ENCODE results near the gene TSPAN16.

- TF ChIP-seq POLR2A (IDR thresholded peaks at IDR 0.05) = no peak
- TF ChIP-seq, protein P1, sequence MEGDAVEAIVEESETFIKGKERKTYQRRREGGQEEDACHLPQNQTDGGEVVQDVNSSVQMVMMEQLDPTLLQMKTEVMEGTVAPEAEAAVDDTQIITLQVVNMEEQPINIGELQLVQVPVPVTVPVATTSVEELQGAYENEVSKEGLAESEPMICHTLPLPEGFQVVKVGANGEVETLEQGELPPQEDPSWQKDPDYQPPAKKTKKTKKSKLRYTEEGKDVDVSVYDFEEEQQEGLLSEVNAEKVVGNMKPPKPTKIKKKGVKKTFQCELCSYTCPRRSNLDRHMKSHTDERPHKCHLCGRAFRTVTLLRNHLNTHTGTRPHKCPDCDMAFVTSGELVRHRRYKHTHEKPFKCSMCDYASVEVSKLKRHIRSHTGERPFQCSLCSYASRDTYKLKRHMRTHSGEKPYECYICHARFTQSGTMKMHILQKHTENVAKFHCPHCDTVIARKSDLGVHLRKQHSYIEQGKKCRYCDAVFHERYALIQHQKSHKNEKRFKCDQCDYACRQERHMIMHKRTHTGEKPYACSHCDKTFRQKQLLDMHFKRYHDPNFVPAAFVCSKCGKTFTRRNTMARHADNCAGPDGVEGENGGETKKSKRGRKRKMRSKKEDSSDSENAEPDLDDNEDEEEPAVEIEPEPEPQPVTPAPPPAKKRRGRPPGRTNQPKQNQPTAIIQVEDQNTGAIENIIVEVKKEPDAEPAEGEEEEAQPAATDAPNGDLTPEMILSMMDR (IDR thresholded peaks at IDR 0.05) = no peak
These were observed 65.2 kb downstream of the TSPAN16 start for GRCh38 chr19:11361037-11361770.

All from right lobe of liver (tissue), 4 donors.